Putamen (tissue), 1 donor: ENCODE results near the gene P4HTM.

Source experiments
- DNase-seq: peaks from one replicate; pipeline ENCODE4 v3.0.0-alpha.2; 2016; ENCODE audit warnings: low spot score

Gene P4HTM, protein sequence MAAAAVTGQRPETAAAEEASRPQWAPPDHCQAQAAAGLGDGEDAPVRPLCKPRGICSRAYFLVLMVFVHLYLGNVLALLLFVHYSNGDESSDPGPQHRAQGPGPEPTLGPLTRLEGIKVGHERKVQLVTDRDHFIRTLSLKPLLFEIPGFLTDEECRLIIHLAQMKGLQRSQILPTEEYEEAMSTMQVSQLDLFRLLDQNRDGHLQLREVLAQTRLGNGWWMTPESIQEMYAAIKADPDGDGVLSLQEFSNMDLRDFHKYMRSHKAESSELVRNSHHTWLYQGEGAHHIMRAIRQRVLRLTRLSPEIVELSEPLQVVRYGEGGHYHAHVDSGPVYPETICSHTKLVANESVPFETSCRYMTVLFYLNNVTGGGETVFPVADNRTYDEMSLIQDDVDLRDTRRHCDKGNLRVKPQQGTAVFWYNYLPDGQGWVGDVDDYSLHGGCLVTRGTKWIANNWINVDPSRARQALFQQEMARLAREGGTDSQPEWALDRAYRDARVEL

DNA sequence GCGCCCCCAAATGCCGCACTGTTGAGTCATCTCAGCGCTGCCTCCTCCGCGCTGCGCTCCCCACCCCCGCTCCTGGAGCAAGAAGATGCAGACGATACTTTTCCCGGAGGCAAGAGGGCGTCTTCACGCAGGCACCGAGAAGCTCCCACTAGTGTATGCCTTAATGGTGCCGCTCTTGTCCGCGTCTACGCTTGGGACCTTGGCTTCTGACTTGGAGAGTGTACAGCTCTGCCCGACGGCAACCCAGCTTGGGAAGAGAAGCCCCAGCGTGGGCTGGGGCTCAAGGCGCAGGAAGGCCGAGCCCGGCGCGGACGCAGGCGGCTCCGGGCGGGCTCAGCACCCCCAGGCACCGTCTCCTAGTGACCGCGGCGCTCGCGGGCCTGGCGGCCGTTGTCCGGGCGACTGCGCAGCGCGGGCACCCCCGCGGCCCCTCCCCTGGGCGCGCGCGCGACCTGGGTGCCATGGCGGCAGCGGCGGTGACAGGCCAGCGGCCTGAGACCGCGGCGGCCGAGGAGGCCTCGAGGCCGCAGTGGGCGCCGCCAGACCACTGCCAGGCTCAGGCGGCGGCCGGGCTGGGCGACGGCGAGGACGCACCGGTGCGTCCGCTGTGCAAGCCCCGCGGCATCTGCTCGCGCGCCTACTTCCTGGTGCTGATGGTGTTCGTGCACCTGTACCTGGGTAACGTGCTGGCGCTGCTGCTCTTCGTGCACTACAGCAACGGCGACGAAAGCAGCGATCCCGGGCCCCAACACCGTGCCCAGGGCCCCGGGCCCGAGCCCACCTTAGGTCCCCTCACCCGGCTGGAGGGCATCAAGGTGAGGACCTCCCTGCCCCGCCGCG lies at the start of gene P4HTM:
Gene P4HTM, plus strand, starts transcription at position 446 of the 840 bp plus-strand sequence. Its CDS starts 16 bp downstream, at position 462.
- peak; percentile 92 for DNase-seq

DNA sequence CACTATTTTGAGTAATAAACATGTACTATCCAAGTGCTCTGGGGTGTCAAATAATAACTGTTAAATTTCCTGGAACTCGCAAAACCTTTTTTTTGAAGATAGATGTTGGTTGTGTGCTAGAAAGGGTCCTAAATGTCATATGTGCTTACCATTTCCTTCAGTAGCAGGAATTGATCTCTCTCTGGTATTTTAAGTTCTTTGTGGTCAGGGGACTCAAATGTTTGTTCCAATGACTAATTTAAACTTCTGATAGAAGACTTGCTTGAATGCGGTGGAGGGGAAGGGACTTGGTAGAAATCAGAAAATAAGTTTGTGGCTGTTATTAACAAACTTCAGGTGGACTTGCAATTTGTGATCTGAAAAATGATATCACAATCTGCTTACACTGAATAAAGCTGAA lies 44.6 kb upstream of the P4HTM start:
- DNase-seq, result no peak

DNA sequence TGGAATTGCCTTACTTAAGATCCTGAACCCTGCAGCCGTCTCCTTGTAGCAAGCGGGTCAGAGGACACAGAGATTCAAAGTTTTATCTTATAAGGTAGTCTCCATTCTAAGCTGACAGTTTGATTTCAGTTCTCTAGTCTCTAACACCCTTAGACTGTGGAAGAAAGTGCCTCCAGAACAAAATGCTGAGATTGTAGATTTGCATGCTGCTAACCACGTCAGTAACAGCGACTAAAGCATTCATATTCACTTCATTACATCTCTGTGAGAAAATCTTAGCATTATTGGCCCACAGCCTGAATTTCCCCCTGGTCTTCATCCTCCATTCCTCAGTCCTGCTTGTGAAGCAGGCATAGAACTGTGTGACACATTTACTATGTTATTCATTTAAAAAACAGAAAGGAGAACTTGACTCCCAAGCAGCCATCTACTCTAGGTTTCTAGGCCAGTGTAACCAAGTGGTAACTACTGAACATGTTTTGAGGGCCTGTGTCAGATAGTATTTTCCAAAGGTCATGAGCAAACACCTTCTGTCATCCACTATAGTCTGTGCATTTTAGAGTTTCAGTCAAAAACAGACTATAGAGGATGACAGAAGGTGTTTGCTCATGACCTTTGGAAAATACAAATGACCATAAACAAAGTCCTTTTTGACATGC lies 44.0 kb upstream of the P4HTM start:
- DNase-seq, result no peak

DNA sequence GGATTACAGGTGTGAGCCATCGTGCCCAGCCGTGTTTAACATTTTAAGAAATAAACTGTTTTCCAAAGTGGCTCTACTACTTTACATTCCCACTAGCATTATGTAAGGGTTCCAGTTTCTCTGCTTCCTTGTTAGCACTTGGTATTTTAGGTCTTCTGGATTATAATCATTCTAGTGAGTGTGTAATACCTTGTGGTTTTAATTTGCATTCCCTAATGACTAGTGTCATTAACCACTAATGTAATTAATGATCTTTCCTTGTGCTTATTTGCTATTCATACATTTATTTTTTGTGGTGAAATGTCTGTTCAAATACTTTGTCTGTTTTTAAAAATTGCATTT lies 40.7 kb upstream of the P4HTM start:
- no peak for DNase-seq

DNA sequence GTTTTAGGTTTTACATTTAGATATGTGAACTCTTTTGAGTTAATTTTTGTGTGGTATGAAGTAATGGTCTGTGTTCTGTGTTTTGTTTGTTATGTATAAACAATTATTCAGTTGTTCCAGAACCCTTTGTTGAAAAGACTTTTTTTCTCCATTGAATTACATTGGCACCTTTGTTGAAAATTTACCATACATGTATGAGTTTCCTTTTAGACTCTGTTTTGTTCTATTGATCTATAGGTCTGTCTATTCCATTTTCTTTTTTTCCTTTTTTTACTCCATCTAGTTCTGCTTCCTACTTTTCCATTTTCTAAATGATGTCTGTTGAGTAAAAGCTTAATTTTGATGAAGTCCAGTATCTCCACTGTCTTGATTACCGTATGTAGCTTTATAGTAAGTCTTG lies 40.0 kb upstream of the P4HTM start:
- peak; percentile 33 for DNase-seq

DNA sequence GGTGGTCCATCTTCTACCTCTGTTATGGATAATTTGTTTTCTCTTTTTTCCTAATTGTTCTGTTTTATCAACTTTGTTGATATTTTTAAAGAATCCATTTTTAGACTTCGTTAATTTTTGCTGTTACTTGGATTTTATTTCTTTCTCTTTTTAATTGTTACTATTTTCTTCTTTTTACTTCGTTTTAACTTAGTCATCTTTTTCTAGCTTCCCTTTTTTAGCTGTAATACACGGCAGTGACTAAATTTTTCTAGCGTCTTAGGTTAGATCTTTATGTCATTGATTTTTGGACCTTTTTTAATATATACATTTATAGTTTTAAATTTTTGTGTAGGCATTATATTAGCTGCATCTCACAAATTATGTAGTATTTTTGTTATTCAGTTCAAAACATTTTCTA lies 38.3 kb upstream of the P4HTM start:
- DNase-seq, result no peak

DNA sequence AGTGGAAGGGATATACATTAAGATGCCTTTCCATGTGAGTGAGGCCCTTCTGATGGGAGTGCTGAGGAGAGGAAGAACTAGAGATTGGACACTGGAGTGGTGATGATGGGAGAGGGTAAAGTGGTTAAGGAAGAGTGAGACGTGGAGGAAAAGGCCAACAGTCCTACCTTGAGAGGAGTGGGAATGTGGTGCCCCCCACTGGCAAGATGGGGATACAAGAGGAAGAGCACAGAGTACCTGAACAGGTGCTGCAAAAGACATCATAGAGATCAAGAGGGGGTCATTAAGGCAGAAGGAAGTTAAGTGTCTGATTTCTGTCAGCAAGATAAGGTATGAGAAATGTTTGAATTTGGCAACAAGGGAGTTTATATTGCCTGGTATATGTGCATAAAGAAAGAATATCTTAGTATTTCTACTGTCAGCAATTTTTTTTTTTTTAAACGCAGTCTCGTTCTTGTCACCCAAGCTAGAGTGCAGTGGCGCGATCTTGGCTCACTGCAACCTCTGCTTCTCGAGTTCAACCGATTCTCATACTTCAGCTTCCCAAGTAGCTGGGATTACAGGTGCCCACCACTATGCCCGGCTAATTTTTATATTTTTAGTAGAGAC lies 37.4 kb upstream of the P4HTM start:
- DNase-seq, result no peak

DNA sequence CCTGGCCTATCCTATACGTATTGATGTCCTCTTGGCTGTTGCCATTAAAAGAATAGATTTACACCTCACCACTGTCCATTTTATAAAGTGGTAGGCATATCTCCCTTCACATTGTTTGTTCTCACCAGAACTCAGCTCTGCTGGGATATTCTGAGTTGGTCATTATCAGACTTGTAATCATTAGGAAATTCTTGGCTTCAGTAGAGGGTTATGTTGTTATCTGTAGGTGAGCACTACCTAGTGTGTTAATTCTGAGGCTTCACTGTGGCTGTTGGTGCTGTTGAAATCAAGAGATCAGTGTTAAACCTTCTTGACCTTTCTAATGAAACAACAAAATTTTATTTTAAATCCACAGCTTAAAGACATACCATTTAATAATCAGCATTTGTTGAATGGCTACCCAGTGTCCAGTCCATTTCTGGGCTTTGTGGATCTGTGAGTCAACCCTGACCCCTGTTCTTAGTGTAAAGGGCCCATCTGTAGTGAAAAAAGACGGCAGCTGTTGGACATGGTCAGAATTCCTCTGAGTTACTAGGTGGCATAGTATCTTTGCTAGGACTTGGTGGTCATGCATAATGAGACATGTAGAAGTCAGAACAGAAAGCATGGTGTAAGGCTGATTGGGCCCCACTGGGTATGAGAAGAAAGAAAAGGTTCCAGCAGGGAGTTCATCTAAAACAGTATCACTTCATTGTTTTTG lies 32.9 kb upstream of the P4HTM start:
- DNase-seq, result no peak

DNA sequence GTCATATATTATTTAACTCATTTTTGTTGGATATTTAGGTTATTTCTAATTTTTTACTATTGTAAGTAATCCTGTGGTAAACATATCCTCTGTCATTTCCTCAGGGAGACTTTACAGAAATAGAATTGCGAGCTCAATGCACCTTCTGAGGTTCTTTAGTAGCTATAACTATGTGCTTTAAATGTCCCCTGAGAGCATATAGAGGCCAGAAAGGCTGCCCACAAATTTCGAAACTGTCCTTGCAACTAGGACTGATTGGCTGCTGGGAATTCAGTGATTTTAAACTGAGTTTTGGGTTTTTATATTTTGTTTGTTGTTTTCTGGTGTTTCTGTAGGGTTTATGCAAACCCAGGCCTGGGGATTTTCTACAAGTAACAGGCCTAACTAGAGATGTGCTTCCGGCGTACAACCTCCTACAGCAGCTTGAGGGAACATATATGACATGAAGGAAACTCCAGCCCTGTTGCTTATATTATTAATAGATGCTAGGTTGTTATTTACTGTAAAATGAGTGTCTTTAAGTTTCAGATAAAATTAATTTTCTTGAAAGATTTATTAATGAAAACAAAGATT lies 29.1 kb upstream of the P4HTM start:
- DNase-seq, result no peak

DNA sequence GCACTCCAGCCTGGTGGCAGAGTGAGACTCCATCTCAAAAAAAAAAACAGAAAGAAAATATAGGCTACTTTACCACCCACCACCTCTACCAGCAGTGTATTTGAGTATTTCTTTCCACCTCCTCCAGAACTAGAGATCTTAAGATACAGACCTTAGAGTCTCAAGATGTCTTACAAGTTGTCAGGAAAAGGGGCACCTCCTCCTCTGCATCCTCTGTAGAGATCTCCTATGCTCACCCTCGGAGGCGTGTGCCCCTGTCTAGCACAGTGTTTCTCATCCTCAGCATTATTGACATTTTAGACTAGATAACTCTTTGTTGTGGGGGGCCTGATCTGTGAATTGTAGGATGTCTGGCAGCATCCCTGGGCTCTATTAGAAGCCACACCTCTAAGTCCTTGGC lies 27.7 kb upstream of the P4HTM start:
- no peak for DNase-seq

DNA sequence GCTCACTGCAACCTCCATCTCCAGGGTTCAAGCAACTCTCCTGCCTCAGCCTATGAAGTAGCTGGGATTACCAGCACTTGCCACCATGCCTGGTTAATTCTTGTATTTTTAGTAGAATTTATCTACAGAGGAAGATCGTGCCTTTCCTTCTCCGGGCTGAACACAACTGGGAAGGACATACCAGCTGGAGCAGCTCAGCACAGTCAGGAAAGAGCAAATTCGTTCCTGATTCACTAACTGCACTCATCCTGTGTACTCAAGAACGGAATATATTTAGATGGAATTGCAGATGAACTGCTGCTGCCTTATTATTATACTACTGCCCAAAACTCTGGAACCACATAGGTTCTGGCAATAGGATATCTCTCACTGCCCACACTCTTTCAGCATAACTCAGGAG lies 27.1 kb upstream of the P4HTM start:
- no peak for DNase-seq

DNA sequence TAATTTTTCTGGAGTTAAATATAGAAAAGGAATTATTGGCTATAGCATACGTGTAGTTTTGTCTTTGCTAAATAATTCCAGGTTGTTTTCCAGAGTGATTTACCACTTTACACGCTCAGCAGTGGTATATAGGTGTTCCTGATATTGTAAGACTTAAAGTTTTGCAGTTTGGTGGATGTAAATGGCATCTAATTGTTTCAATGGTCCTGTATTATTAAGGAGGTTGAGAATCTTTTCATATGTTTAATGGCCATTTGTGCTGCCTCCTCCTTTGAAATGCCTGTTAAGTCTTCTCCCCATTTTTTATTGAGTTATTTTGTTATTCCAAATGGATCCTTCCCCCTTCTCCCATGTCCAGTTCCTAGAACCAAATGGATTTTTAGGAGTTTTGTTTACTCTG lies 26.4 kb upstream of the P4HTM start:
- no peak for DNase-seq

DNA sequence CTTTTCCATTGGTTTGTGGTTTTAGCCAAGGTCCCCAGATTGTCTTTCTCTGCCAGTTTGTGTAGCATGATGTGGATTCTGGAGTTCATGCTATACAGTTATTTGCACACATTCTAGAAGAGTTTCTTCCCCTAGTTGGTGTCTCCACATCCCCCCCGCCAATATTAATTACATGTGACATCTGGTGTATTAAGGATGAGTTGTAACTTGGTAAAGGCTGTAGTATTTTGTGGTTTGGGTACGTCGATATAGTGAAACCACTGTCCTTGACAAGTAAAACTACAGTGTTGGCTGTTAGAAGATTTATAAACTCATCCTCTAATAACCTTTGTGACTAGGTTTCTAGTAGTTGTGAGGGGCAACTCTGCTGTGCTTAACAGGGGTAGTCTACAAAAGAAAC lies 23.7 kb upstream of the P4HTM start:
- DNase-seq, result no peak

DNA sequence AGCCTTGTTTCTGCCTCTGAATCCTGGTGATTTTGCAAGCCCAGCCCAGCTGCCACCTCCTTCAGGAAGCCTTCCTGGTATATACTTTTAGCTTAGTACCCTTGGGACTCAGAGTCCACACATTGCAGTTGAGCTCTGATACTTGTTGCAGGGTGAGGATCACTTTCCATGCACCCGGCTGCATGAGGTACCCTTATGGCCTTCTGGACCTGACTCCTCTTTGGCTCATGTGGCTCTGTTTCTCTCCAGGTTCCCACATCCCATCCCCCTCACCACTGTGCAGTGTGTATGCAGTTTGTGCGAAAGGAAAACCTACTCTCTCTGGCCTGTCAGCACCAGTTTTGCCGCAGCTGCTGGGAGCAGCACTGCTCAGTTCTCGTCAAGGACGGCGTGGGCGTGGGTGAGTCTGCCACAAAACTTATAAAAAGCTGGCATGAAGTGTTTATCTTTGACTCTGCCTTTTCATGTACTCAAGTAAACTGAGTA lies 23.1 kb upstream of the P4HTM start:
- no peak for DNase-seq

DNA sequence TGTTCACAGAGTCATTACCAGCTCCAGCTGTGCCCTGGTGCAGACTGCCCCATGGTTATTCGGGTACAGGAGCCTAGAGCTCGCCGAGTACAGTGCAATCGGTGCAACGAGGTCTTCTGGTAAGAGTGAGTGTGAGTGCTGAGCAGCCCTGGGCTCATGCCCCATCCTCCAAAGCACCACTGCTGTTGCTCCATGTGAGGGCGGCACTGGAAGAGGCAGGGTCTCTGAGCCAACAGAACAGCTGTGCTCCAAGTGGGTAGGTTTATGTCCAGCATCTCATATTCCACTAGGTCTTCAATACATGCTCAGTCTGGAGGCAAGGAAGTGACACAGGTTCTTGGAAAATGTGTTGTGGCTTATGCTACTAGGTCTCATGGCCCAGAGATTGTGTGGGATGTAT lies 19.5 kb upstream of the P4HTM start:
- no peak for DNase-seq

DNA sequence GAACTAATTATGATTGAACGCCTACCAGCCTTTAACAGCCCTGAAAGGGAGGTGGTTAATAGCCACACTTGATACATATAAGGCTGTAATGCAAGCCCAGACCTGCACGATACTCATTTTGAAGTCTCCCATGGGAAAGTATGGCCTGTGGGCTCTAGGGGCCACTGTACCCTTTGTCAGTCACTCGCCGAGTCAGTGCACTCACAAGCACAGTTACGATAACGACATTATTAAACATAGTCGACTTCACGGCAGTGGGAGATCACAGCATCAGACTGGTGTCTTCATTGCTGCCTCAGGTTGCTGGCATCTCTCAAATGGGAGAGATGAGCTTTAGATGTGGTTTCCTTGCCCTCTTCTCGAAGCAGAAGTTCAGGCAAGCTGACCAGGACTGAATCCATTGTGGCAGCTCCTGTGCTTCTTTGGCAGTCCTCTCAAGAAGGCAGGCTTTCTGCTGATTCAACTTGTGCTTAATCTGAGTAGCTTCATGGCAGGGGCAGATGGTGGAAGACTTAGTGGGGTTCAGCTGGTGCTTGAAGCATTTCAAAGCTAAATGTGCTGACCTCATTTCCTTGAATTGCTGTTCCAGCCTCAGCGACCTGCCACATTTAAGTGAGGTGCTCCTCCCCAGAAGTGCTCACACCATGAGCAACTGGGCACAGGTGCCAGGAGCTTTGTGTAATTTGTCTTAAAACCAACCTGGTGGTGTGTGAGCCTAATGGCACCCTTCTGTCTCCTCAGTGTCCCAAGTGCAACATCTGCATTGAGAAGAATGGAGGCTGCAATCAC lies 15.8 kb upstream of the P4HTM start:
- no peak for DNase-seq

DNA sequence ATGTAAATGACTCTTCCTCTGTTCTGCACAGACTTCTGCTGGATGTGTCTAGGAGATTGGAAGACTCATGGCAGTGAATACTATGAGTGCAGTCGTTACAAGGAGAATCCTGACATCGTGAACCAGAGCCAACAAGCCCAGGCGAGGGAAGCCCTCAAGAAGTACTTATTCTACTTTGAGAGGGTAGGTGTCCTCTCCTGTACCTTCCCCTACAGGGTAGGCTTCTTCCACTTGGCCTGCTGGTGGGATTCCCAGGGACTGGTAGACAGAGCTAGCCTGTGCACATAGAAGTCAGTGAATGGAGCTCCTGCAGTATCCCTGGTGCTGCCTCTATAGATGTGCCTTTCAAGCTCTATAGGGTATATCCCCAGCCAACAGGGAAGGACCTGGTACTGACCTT lies 10.6 kb upstream of the P4HTM start:
- DNase-seq, result no peak

DNA sequence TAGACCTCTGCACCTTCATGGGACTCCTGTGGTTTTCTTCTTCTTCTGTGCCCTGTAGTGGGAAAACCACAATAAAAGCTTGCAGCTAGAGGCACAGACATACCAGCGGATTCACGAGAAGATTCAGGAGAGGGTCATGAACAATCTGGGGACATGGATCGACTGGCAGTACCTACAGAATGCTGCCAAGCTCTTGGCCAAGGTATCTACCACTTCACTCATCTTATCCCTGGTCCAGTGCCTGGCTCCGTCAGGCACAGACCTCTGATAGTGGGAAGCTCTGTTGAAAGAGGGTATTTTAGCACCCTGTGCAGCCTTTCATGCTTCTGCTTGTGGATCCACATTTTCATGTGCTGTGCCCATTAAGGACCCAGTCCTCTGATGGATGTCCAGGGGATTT lies 9.7 kb upstream of the P4HTM start:
- no peak for DNase-seq

DNA sequence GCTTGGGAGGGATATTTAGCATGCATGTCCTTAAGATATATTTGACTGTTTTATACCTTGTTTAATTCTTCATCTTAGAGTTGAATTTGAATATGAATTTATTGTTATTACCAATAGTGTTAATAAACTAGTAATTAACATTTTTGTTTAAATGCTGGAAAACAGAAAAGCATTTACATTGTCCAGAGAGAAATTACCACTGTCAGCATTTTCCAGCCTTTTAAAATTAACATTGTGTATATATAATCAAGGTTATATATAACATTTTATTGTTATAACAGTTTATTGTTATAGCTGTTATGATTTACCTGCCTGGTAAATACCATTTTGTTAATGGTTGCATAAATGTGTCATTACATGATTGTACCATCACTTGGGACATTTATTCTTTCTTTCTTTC lies 8.0 kb upstream of the P4HTM start:
- DNase-seq, result no peak

DNA sequence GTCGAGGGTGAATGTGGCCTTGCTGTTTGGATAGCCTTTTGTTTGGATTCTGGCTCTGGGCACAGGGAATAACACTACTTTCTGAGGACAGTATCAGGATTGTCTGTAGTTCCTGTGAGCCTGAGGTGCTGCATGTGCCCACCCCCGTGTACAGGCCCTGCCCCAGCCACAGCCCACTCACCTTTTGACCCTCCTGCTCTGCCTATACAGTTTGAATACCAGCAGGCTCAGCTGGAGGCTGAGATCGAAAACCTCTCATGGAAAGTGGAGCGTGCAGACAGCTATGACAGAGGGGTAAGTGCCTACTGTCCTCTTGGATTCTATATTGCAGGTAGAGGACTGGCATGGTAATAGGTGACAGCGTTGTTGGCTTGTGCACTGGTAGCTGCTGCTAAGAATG lies 7.4 kb upstream of the P4HTM start:
- no peak for DNase-seq
